ENCODE measurements around the gene FGG. TPM values are rescaled to one million over a fixed set of nuclear protein-coding genes. Genes with fewer than 3 reads are reported as not detected.

Gene FGG
- total RNA-seq, 4 donors from 2014 or later = not detected

GRCh38 chr4:154586296-154587033 lies 26.0 kb downstream of the FGG start:
- Histone ChIP-seq H3K36me3 (no peaks in the 10 kb centered on the region), H3K4me3 (replicated peaks in 1 of 3) (no peak overlapping the region), H3K27me3 (no peaks in the 10 kb centered on the region), H3K4me1 (no peaks in the 10 kb centered on the region), H3K27ac (no peak overlapping the region), H3K9me3 (no peaks in the 10 kb centered on the region)
- no peak for DNase-seq
- intact Hi-C loops (cut with DNase I) = no loop called here
- no peak for TF ChIP-seq POLR2A (IDR thresholded peaks at IDR 0.05)
- TF ChIP-seq, protein P1, sequence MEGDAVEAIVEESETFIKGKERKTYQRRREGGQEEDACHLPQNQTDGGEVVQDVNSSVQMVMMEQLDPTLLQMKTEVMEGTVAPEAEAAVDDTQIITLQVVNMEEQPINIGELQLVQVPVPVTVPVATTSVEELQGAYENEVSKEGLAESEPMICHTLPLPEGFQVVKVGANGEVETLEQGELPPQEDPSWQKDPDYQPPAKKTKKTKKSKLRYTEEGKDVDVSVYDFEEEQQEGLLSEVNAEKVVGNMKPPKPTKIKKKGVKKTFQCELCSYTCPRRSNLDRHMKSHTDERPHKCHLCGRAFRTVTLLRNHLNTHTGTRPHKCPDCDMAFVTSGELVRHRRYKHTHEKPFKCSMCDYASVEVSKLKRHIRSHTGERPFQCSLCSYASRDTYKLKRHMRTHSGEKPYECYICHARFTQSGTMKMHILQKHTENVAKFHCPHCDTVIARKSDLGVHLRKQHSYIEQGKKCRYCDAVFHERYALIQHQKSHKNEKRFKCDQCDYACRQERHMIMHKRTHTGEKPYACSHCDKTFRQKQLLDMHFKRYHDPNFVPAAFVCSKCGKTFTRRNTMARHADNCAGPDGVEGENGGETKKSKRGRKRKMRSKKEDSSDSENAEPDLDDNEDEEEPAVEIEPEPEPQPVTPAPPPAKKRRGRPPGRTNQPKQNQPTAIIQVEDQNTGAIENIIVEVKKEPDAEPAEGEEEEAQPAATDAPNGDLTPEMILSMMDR (IDR thresholded peaks at IDR 0.05) = no peak
- 90% methylated on average over 12 to 13 of the region's 13 CpGs for WGBS, 2 donors

GRCh38 chr4:154585369-154586018 lies 27.0 kb downstream of the FGG start:
- no peak overlapping the region for H3K4me3 ChIP-seq (replicated peaks in 1 of 3)
- WGBS, 2 donors = 88 to 90% methylated on average over 10 of the region's 10 CpGs
- no peak overlapping the region for H3K27ac ChIP-seq
- TF ChIP-seq, protein P1 (IDR thresholded peaks at IDR 0.05) = no peak
- TF ChIP-seq POLR2A (IDR thresholded peaks at IDR 0.05) = no peak
- no peaks in the 10 kb centered on the region for H3K9me3 ChIP-seq
- H3K36me3 ChIP-seq = no peaks in the 10 kb centered on the region
- intact Hi-C loops (cut with DNase I) = no loop called here
- no peaks in the 10 kb centered on the region for H3K27me3 ChIP-seq
- DNase-seq = no peak
- no peaks in the 10 kb centered on the region for H3K4me1 ChIP-seq

- Histone ChIP-seq H3K4me1 (no peaks in the 10 kb centered on the region), H3K9me3 (no peaks in the 10 kb centered on the region), H3K36me3 (no peaks in the 10 kb centered on the region), H3K27ac (no peak overlapping the region), H3K27me3 (no peaks in the 10 kb centered on the region), H3K4me3 (replicated peaks in 1 of 3) (no peak overlapping the region)
- WGBS, 2 donors = 84 to 90% methylated on average over 5 of the region's 5 CpGs
- DNase-seq = no peak
- intact Hi-C loops (cut with DNase I) = no loop called here
- TF ChIP-seq POLR2A (IDR thresholded peaks at IDR 0.05) = no peak
- TF ChIP-seq, protein P1 (IDR thresholded peaks at IDR 0.05) = no peak
These were observed 28.2 kb downstream of the FGG start for GRCh38 chr4:154584259-154584658.

GRCh38 chr4:154583677-154584076 lies 28.8 kb downstream of the FGG start:
- Histone ChIP-seq H3K36me3 (no peaks in the 10 kb centered on the region), H3K27ac (no peak overlapping the region), H3K4me3 (replicated peaks in 1 of 3) (no peak overlapping the region), H3K4me1 (no peaks in the 10 kb centered on the region), H3K27me3 (no peaks in the 10 kb centered on the region), H3K9me3 (no peaks in the 10 kb centered on the region)
- intact Hi-C loops (cut with DNase I) = no loop called here
- TF ChIP-seq POLR2A (IDR thresholded peaks at IDR 0.05) = no peak
- no peak for DNase-seq

DNA sequence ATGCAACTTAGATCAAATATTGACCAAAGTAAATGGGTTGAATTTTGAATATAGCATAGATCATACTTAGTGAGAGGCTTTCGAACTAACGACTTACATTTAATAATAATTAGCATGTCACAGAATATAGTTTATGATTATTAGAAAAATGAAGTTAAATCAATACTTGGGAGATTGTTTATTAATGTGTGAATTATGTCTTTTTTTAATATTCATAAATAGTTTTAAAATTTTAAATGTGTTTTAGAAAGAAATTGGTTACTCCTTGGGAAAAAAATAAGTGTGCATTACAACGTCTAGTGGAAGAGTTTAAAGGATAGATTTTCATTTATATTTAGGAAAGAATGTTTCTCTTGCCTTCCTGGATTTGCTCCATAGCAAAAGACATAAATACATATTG lies 29.2 kb downstream of the FGG start:
- 90 to 93% methylated on average over 3 of the region's 3 CpGs for WGBS, 2 donors

More for the DNA sequence above, 29.2 kb downstream of the FGG start:
- no peaks in the 10 kb centered on the region for H3K9me3 ChIP-seq
- no peak for DNase-seq
- no peak overlapping the region for H3K27ac ChIP-seq
- TF ChIP-seq POLR2A (IDR thresholded peaks at IDR 0.05) = no peak
- TF ChIP-seq, protein P1 (IDR thresholded peaks at IDR 0.05) = no peak
- H3K4me3 ChIP-seq (replicated peaks in 1 of 3) = no peak overlapping the region
- no peaks in the 10 kb centered on the region for H3K36me3 ChIP-seq
- H3K4me1 ChIP-seq = no peaks in the 10 kb centered on the region
- no peaks in the 10 kb centered on the region for H3K27me3 ChIP-seq
- intact Hi-C loops (cut with DNase I) = no loop called here
